ENCODE data around the gene ZFYVE21. TPM values are rescaled to one million over a fixed set of nuclear protein-coding genes. Genes with fewer than 3 reads are reported as not detected.

The ZFYVE21 gene
- total RNA-seq, 1 donor from 2014 or later: 53.9 TPM

DNA sequence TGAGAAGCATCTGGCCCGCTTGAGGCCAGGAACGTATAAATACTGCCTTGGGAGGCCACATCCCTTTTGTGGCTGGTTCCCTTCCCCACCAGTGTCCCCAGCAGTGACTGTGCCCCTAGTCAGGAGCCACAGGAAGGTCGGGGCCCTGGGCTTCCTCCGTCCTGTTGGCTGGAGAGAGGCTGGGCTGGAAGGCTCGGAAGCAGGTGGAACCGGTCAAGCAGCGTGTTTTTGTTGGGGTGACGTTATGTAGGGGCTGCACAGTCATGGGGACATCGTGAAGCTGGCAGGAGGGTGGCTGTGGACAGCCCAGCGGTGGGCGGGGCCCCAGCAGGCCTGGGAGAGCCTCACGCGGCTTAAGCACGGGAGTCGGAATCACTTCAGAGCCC, 10.5 kb upstream of the ZFYVE21 start:
- no peaks in the 10 kb centered on the region for H3K27me3 ChIP-seq (ENCODE audit: control insufficient read depth, insufficient read depth, low read length)
- no peak for TF ChIP-seq CTCF (IDR thresholded peaks at IDR 0.05; ENCODE audit: insufficient read depth, low read length, poor library complexity, severe bottlenecking)
- H3K4me3 ChIP-seq (ENCODE audit: low read depth, low read length): no peak overlapping the region
- peaks cover 6% of the 10 kb centered on the region for H3K36me3 ChIP-seq (ENCODE audit: control insufficient read depth, insufficient read depth, low read length)
- DNase-seq (ENCODE audit: low read depth): no peak

- TF ChIP-seq CTCF (IDR thresholded peaks at IDR 0.05; ENCODE audit: insufficient read depth, low read length, poor library complexity, severe bottlenecking): no peak
- H3K27me3 ChIP-seq (ENCODE audit: control insufficient read depth, insufficient read depth, low read length): no peaks in the 10 kb centered on the region
- no peak for DNase-seq (ENCODE audit: low read depth)
- H3K36me3 ChIP-seq (ENCODE audit: control insufficient read depth, insufficient read depth, low read length): peaks cover 4% of the 10 kb centered on the region
- H3K4me3 ChIP-seq (ENCODE audit: low read depth, low read length): no peak overlapping the region
Measured at GRCh38 chr14:103705504-103706284, 9.9 kb upstream of the ZFYVE21 start.

- no peak for DNase-seq (ENCODE audit: low read depth)
- peaks cover 4% of the 10 kb centered on the region for H3K36me3 ChIP-seq (ENCODE audit: control insufficient read depth, insufficient read depth, low read length)
- no peak for TF ChIP-seq CTCF (IDR thresholded peaks at IDR 0.05; ENCODE audit: insufficient read depth, low read length, poor library complexity, severe bottlenecking)
- no peaks in the 10 kb centered on the region for H3K27me3 ChIP-seq (ENCODE audit: control insufficient read depth, insufficient read depth, low read length)
- no peak overlapping the region for H3K4me3 ChIP-seq (ENCODE audit: low read depth, low read length)
Measured at GRCh38 chr14:103706551-103707328, 8.9 kb upstream of the ZFYVE21 start.

DNA sequence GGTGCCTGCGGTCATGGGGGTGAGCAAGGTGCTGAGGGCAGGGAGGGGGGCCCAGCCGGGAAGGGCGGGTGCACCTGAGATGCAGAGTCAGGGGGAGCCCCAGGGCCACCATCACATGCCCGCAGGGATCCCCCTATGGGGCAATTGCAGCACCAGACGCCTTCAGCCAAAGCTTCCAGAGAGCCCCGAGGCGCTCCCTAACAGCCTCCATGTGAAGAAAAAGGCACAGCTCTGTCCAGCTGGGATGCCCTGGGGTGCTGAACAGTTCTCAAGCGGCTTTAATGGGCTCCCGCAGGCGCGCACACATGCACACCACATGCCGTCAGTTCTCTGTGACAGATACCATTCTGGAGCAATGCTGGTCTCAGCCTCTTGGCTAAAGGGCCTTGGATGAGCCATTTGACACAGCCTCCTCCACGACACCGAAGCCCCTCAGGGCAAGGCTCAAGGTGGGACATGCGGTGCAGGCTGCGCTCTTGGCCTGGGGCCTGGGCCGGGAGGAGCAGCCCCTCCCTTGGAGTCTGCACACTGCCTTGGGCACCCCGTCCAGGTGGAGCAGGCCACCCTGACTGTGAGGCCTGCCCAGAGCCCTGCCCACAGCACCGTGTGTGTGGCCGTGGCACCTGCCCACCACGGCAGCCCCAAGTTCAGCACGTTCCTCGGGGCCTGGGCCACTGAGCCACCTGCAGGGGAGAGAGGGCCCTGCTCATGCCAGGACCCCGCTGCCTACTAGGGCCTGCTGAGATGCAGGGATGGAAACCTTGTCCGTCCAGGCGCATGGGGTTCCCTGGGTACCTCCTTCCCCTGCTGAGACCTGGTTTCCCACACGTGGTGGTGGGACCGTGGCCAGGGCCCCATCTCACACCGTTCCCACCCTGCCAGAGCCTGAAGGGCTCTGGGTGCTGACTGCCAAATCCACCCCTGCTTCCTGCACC, 8.0 kb upstream of the ZFYVE21 start:
- H3K36me3 ChIP-seq (ENCODE audit: control insufficient read depth, insufficient read depth, low read length): peaks cover 2% of the 10 kb centered on the region
- TF ChIP-seq CTCF (IDR thresholded peaks at IDR 0.05; ENCODE audit: insufficient read depth, low read length, poor library complexity, severe bottlenecking): no peak
- no peaks in the 10 kb centered on the region for H3K27me3 ChIP-seq (ENCODE audit: control insufficient read depth, insufficient read depth, low read length)
- H3K4me3 ChIP-seq (ENCODE audit: low read depth, low read length): no peak overlapping the region
- DNase-seq (ENCODE audit: low read depth): no peak

DNA sequence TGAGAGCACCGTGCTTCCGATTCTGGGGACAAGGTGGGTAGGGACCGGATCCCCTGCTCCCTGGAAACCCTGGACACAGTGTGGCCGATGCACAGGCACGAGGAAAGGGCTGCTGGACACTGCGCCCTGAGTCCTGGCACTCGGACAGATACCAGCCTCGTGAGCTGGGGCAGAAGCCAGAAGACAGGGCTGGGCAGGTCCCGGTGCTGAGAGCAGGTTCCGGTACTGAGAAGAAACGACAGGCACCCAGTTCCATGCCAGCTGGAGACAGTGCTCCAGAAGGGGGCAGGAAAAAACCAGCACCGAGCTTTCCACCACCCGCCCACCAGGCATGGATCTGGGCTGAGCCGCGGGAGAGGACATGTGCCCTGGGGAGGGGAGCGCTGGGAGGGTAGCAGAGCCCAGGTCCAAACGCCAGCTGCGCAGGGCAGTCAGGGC, 6.8 kb upstream of the ZFYVE21 start:
- Histone ChIP-seq H3K27me3 (ENCODE audit: control insufficient read depth, insufficient read depth, low read length) (no peaks in the 10 kb centered on the region), H3K4me3 (ENCODE audit: low read depth, low read length) (no peak overlapping the region), H3K36me3 (ENCODE audit: control insufficient read depth, insufficient read depth, low read length) (peaks cover 2% of the 10 kb centered on the region)
- no peak for TF ChIP-seq CTCF (IDR thresholded peaks at IDR 0.05; ENCODE audit: insufficient read depth, low read length, poor library complexity, severe bottlenecking)
- DNase-seq (ENCODE audit: low read depth): no peak
